GM12878 (cell line): Measurements from ENCODE around the gene PRDM16. TPM values are rescaled to one million over a fixed set of nuclear protein-coding genes. Genes with fewer than 3 reads are reported as not detected.

Experiments used
- ATAC-seq: fragments of 200-7000 bp; cut with Tn5 transposase; 3 replicates; pipeline ENCODE4 v1.9.1; 2020; ENCODE audit warnings: mild to moderate bottlenecking, moderate library complexity
- BruUV-seq: library from RNA; stranded (reverse); fragments of 400-500 nt; replicated peaks from 2 replicates; lab custom pipeline; 2021; lab: Mats Ljungman, UMichigan
- CTCF ChIA-PET: fragments of 300-600 bp; sonication (Branson Sonifier 250); formaldehyde crosslinking; extraction: SDS; loops from one replicate; lab custom pipeline; 2021; ENCODE audit warnings: inconsistent platforms; lab: Yijun Ruan, JAX
- POLR2A ChIA-PET: fragments of 350-600 bp; formaldehyde crosslinking; extraction: SDS; loops from one replicate; lab custom pipeline; 2021; ENCODE audit warnings: inconsistent platforms; lab: Charles Lee
- RAD21 ChIA-PET: fragments of 300-600 bp; sonication (Branson Sonifier 250); formaldehyde crosslinking; loops from one replicate; lab custom pipeline; 2023; ENCODE audit warnings: antibody characterized with exemption; ENCODE audit not compliant: unreplicated experiment; lab: Charles Lee
- SMC1A ChIA-PET: fragments of 300-600 bp; sonication (Branson Sonifier 250); formaldehyde crosslinking; loops from one replicate; lab custom pipeline; 2023; ENCODE audit not compliant: unreplicated experiment, uncharacterized antibody; lab: Charles Lee
- DNase-seq: peaks from one replicate; pipeline ENCODE4 v3.0.0-alpha.2; 2011; ENCODE audit warnings: low read depth, low spot score
- FAIRE-seq: peaks from 3 replicates; lab custom pipeline; 2011; peaks lifted over from hg19 to GRCh38; lab: Jason Lieb, UNC
- H2AFZ ChIP-seq: 2 replicates; pipeline ENCODE4 v1.6.0; 2011; ENCODE audit warnings: low read depth, low read length, control low read depth; ENCODE audit not compliant: control insufficient read depth
- H3K27ac ChIP-seq: 2 replicates; pipeline ENCODE4 v1.5.1; 2011; ENCODE audit warnings: control low read depth; ENCODE audit not compliant: control insufficient read depth, insufficient read depth
- H3K27me3 ChIP-seq, 2 experiments: replicated peaks in 1 of 2; 2 replicates each; pipeline versions ENCODE4 v1.6.0 to v1.6.1; 2011; ENCODE audit warnings: low read length in 1 of 2; ENCODE audit not compliant: control insufficient read depth in 2 of 2, insufficient read depth in 2 of 2
- H3K36me3 ChIP-seq, 2 experiments: 2 replicates each; pipeline ENCODE4 v1.5.1; 2011; ENCODE audit warnings: low read length in 1 of 2; ENCODE audit not compliant: control insufficient read depth in 2 of 2, insufficient read depth in 2 of 2
- H3K4me1 ChIP-seq: 2 replicates; pipeline ENCODE4 v1.6.1; 2011; ENCODE audit warnings: mild to moderate bottlenecking, low read length, moderate library complexity, mixed read lengths; ENCODE audit not compliant: control insufficient read depth, insufficient read depth
- H3K4me2 ChIP-seq: 2 replicates; pipeline ENCODE4 v1.6.0; 2011; ENCODE audit warnings: control low read depth; ENCODE audit not compliant: control insufficient read depth, insufficient read depth
- H3K4me3 ChIP-seq: fragments of 200-600 bp; sonication (generic); 2 replicates; pipeline ENCODE4 v1.5.1; 2016
- H3K79me2 ChIP-seq: 2 replicates; pipeline ENCODE4 v1.6.0; 2011; ENCODE audit warnings: low read length; ENCODE audit not compliant: control insufficient read depth, insufficient read depth
- H3K9ac ChIP-seq: 2 replicates; pipeline ENCODE4 v1.8.0; 2011; ENCODE audit warnings: low read length, control low read depth, mixed read lengths; ENCODE audit not compliant: control insufficient read depth, insufficient read depth
- H3K9me3 ChIP-seq: replicated peaks from 3 replicates; pipeline ENCODE4 v1.5.1; 2011; ENCODE audit warnings: mild to moderate bottlenecking, low read length; ENCODE audit not compliant: control insufficient read depth, insufficient read depth
- H4K20me1 ChIP-seq: 2 replicates; pipeline ENCODE4 v1.6.0; 2011; ENCODE audit not compliant: control insufficient read depth, insufficient read depth
- EP300 ChIP-seq, 2 experiments: fragments of 150-350 bp in 1 of 2; IDR thresholded peaks; 2 replicates each; pipeline ENCODE4 v1.6.1; 2011 to 2012; ENCODE audit warnings: low read depth in 2 of 2, low read length in 2 of 2, borderline replicate concordance in 1 of 2, improper control_type of control experiment in 1 of 2, inconsistent platforms in 1 of 2; ENCODE audit not compliant: control insufficient read depth in 1 of 2
- GABPA ChIP-seq: IDR thresholded peaks from 2 replicates; pipeline ENCODE4 v1.6.1; 2014; ENCODE audit warnings: antibody characterized with exemption, low read depth, mild to moderate bottlenecking, inconsistent platforms
- IRF4 ChIP-seq: IDR thresholded peaks from 2 replicates; pipeline ENCODE4 v1.6.1; 2011; ENCODE audit warnings: low read depth, low read length
- MTA2 ChIP-seq: fragments of 450-650 bp; IDR thresholded peaks from 2 replicates; pipeline ENCODE4 v1.6.1; 2016; ENCODE audit warnings: low read depth, mild to moderate bottlenecking, moderate library complexity
- POLR2AphosphoS2 ChIP-seq: IDR thresholded peaks from 2 replicates; pipeline ENCODE4 v1.6.1; 2011; ENCODE audit warnings: low read depth, mild to moderate bottlenecking, low read length, improper control_type of control experiment, moderate library complexity
- RFX5 ChIP-seq: IDR thresholded peaks from 2 replicates; pipeline ENCODE4 v1.6.1; 2011; ENCODE audit warnings: low read depth, low read length, improper control_type of control experiment
- SREBF2 ChIP-seq: IDR thresholded peaks from 2 replicates; pipeline ENCODE4 v1.6.1; 2012; ENCODE audit warnings: mild to moderate bottlenecking, low read length
- TCF3 ChIP-seq: IDR thresholded peaks from 2 replicates; pipeline ENCODE4 v1.6.1; 2012; ENCODE audit warnings: low read depth, mild to moderate bottlenecking, low read length, borderline replicate concordance; ENCODE audit not compliant: insufficient read depth
- TCF7 ChIP-seq: IDR thresholded peaks from 2 replicates; pipeline ENCODE4 v1.6.1; 2014; ENCODE audit warnings: antibody characterized with exemption, borderline replicate concordance
- WGBS: methylation state at CpG from one replicate; pipeline ENCODE4 v1.1.6; 2016; ENCODE audit warnings: low lambda C conversion rate; ENCODE audit not compliant: insufficient replicate concordance, insufficient coverage; ENCODE audit errors: missing lambda C conversion rate; 5-methylcytosine and 5-hydroxymethylcytosine counted together
- in situ Hi-C: fragments of 300-500 bp; cut with MboI; formaldehyde crosslinking; loops from 9 replicates; pipeline ENCODE4 v1.14.3; 2018; ENCODE audit warnings: mixed read lengths
- intact Hi-C: fragments of 100-400 bp; cut with micrococcal nuclease; formaldehyde crosslinking; loops from one replicate; pipeline ENCODE4 v1.14.2; 2022; ENCODE audit not compliant: unreplicated experiment
- polyA plus RNA-seq, 11 experiments: library from polyadenylated mRNA; depleted of rRNA in 4 of 11; unstranded in 6 of 11; stranded (reverse) in 5 of 11; fragments of >200 nt; fragmentation: Nextera tagmentation in 4 of 11; fragmentation: Illumina TruSeq in 1 of 11; extraction: Ambion mirVana in 4 of 11; extraction: Trizol in 1 of 11; gene quantifications; 1 replicate in 1 of 11; 2 replicates in 10 of 11; pipeline versions ENCODE4 v1.2.1 to v1.2.3, GENCODE V29; 2011 to 2016; ENCODE audit warnings: inconsistent platforms in 2 of 11, missing spikeins in 2 of 11, low read depth in 1 of 11
- total RNA-seq, 4 experiments: library from RNA; depleted of rRNA in 3 of 4; stranded (reverse); fragments of >200 nt in 3 of 4; fragmentation: Illumina TruSeq in 1 of 4; extraction: Trizol in 1 of 4; gene quantifications; 2 replicates each; pipeline versions ENCODE4 v1.2.1 to v1.2.3, GENCODE V29; 2013 to 2021
- TF ChIP-seq, protein P1 (sequence below): fragments of 450-650 bp; IDR thresholded peaks from 2 replicates; pipeline ENCODE4 v1.6.1; 2017; ENCODE audit warnings: mild to moderate bottlenecking
- TF ChIP-seq, protein P2 (sequence below): IDR thresholded peaks from 2 replicates; pipeline ENCODE4 v1.6.1; 2011; ENCODE audit warnings: borderline replicate concordance, low read depth, mild to moderate bottlenecking, moderate library complexity, mixed read lengths, low read length; ENCODE audit not compliant: insufficient read depth; ENCODE audit errors: extremely low read length
- TF ChIP-seq, protein P3 (sequence below): fragments of 450-650 bp; IDR thresholded peaks from 2 replicates; pipeline ENCODE4 v1.6.1; 2014; ENCODE audit warnings: mild to moderate bottlenecking
- TF ChIP-seq, protein P4 (sequence below): IDR thresholded peaks from 2 replicates; pipeline ENCODE4 v1.6.1; 2012; ENCODE audit warnings: low read depth, low read length, improper control_type of control experiment
- TF ChIP-seq, protein P5 (sequence below): fragments of 450-650 bp; IDR thresholded peaks from 2 replicates; pipeline ENCODE4 v1.6.1; 2017; ENCODE audit warnings: mild to moderate bottlenecking, low read depth, inconsistent platforms; ENCODE audit not compliant: poor library complexity, severe bottlenecking

The PRDM16 gene
- total and polyA plus RNA-seq, 10 of the 15 experiments (the other 5 are each of a cell fraction or from before 2014, with no cell fraction given), result 0.03 TPM; not detected in 9

DNA sequence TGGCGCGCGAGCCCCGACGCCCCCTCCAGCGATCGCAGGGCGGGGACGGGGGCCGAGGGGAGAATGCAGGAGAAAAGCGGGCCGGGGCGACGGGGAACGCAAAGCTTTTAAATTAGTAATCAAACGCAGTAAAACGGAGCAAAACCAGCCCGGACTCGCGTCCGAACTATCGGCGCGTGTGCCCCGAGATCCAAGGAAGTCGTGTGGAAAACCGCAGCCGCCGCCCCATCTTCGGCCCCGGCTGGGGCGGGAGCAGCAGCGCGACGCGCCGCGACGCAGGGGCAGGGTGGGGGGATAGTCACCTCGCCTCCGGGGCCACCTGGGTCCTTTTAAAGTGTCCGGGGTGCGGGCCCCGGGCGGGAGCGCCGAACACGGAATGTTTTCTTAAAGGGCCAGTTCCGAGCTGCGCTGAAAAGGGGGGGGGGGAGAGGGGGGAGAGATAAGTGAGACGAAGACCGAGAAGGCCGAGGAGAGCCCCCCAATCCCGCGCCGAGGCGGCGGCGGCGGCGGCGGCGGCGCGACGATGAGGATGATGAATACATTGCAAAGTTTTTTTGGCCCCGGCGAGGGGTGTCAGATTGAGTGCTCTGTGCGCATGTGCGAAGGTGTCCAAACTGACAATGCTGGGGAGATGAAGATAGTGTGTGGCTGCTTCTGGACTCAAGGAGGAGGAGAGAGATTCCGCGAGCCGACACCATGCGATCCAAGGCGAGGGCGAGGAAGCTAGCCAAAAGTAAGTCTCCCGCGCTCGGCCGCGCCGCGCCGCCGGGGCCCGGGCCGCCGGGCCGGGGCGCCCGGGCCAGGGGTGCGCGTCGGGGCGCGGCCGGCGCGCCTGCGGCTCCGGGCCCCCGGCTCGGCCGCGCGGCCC is at the start of gene PRDM16 (continued):
- TF ChIP-seq, protein P1, sequence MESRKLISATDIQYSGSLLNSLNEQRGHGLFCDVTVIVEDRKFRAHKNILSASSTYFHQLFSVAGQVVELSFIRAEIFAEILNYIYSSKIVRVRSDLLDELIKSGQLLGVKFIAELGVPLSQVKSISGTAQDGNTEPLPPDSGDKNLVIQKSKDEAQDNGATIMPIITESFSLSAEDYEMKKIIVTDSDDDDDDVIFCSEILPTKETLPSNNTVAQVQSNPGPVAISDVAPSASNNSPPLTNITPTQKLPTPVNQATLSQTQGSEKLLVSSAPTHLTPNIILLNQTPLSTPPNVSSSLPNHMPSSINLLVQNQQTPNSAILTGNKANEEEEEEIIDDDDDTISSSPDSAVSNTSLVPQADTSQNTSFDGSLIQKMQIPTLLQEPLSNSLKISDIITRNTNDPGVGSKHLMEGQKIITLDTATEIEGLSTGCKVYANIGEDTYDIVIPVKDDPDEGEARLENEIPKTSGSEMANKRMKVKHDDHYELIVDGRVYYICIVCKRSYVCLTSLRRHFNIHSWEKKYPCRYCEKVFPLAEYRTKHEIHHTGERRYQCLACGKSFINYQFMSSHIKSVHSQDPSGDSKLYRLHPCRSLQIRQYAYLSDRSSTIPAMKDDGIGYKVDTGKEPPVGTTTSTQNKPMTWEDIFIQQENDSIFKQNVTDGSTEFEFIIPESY, result no peak
- TF ChIP-seq IRF4 (no peak), TCF7 (no peak), TCF3 (no peak)
- TF ChIP-seq, protein P2, sequence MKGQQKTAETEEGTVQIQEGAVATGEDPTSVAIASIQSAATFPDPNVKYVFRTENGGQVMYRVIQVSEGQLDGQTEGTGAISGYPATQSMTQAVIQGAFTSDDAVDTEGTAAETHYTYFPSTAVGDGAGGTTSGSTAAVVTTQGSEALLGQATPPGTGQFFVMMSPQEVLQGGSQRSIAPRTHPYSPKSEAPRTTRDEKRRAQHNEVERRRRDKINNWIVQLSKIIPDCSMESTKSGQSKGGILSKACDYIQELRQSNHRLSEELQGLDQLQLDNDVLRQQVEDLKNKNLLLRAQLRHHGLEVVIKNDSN, result no peak
- TF ChIP-seq, protein P3, sequence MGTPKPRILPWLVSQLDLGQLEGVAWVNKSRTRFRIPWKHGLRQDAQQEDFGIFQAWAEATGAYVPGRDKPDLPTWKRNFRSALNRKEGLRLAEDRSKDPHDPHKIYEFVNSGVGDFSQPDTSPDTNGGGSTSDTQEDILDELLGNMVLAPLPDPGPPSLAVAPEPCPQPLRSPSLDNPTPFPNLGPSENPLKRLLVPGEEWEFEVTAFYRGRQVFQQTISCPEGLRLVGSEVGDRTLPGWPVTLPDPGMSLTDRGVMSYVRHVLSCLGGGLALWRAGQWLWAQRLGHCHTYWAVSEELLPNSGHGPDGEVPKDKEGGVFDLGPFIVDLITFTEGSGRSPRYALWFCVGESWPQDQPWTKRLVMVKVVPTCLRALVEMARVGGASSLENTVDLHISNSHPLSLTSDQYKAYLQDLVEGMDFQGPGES, result no peak

DNA sequence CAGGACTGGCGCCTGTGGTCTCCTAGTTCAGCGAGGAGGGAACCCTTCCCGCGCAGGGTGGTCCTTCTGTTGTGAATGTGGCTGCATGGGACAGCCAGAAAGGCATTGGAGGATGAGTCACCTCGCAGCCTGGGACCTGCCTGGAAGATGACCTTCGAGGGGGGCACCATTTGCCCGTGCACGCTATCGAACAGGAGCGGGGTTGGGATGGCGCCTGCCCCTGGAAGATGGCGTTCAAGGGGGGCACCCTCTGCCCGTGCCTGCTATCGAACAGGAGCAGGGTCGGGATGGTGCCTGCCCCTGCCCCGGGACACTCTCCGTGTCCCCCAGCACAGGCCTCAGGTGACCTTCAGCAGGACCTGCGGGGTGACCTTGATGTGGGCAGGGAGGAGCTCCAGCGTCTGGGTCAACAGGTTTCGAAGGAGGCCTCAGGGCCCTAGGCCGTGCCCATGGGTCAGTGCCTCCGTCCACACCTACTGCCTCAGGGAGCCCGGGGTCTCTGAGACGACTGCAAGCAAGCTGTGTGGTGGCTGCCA is 49.4 kb upstream of the PRDM16 start:
- H3K9me3 ChIP-seq, result no peaks in the 10 kb centered on the region
- no peak overlapping the region for H3K27ac ChIP-seq
- H3K4me3 ChIP-seq, result no peak overlapping the region
- H2AFZ ChIP-seq, result no peak overlapping the region
- no peaks in the 10 kb centered on the region for H3K27me3 ChIP-seq
- FAIRE-seq, result no peak
- no peaks in the 10 kb centered on the region for H3K79me2 ChIP-seq
- ChIA-PET RAD21 (no interaction called here), POLR2A (no interaction called here), SMC1A (no interaction called here), CTCF (no interaction called here)
- ATAC-seq, result no peak
- BruUV-seq, result no TSS peak
- no peaks in the 10 kb centered on the region for H4K20me1 ChIP-seq
- no peak overlapping the region for H3K4me2 ChIP-seq
- in situ Hi-C loops, result no loop called here
- intact Hi-C loops, result no loop called here
- WGBS, result 42% methylated on average over 24 of the region's 24 CpGs
- DNase-seq, result no peak
- no peak overlapping the region for H3K9ac ChIP-seq
- no peaks in the 10 kb centered on the region for H3K4me1 ChIP-seq
- H3K36me3 ChIP-seq, result no peaks in the 10 kb centered on the region
- TF ChIP-seq, protein P4, sequence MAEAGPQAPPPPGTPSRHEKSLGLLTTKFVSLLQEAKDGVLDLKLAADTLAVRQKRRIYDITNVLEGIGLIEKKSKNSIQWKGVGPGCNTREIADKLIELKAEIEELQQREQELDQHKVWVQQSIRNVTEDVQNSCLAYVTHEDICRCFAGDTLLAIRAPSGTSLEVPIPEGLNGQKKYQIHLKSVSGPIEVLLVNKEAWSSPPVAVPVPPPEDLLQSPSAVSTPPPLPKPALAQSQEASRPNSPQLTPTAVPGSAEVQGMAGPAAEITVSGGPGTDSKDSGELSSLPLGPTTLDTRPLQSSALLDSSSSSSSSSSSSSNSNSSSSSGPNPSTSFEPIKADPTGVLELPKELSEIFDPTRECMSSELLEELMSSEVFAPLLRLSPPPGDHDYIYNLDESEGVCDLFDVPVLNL, result no peak
- TF ChIP-seq SREBF2 (no peak), EP300 (IDR thresholded peaks at IDR 0.05; ENCODE audit: borderline replicate concordance in 1 of 2, control insufficient read depth in 1 of 2, low read depth in 2 of 2, low read length in 2 of 2) (no peak), POLR2AphosphoS2 (no peak), RFX5 (no peak), MTA2 (no peak), GABPA (no peak)
- TF ChIP-seq, protein P5, sequence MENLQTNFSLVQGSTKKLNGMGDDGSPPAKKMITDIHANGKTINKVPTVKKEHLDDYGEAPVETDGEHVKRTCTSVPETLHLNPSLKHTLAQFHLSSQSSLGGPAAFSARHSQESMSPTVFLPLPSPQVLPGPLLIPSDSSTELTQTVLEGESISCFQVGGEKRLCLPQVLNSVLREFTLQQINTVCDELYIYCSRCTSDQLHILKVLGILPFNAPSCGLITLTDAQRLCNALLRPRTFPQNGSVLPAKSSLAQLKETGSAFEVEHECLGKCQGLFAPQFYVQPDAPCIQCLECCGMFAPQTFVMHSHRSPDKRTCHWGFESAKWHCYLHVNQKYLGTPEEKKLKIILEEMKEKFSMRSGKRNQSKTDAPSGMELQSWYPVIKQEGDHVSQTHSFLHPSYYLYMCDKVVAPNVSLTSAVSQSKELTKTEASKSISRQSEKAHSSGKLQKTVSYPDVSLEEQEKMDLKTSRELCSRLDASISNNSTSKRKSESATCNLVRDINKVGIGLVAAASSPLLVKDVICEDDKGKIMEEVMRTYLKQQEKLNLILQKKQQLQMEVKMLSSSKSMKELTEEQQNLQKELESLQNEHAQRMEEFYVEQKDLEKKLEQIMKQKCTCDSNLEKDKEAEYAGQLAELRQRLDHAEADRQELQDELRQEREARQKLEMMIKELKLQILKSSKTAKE, result no peak
